NT2/D1 (cell line): Measurements from ENCODE around the gene MEGF9.

ENCODE experiments used
- SUZ12 ChIP-seq: IDR thresholded peaks from 2 replicates; pipeline ENCODE4 v1.6.1; 2011; ENCODE audit not compliant: insufficient read length, insufficient read depth; ENCODE audit errors: extremely low read depth
- YY1 ChIP-seq: IDR thresholded peaks from 2 replicates; pipeline ENCODE4 v1.6.1; 2011; ENCODE audit not compliant: insufficient read length, insufficient read depth
- ZNF274 ChIP-seq: IDR thresholded peaks from 2 replicates; pipeline ENCODE4 v1.6.1; 2011; ENCODE audit warnings: mild to moderate bottlenecking, low read depth, low read length

- no peak for TF ChIP-seq YY1
- no peak for TF ChIP-seq ZNF274
- no peak for TF ChIP-seq SUZ12
These were observed 54.6 kb downstream of the MEGF9 start for GRCh38 chr9:120659676-120660075.
